ENCODE data around the gene NKD2. TPM values are rescaled to one million over a fixed set of nuclear protein-coding genes. Genes with fewer than 3 reads are reported as not detected.
"Not testable (repeated sequence)": the region's sequence is repeated elsewhere in the genome, so short reads cannot be mapped to it uniquely, and the experiment has no call there.

Gene NKD2
- total RNA-seq, 1 donor from 2014 or later: not detected

GRCh38 chr5:1019001-1019905 is 10.7 kb downstream of the NKD2 start:
- no peaks in the 10 kb centered on the region for H3K4me1 Mint-ChIP-seq (ENCODE audit: unreplicated experiment)
- peaks cover 19% of the 10 kb centered on the region for H3K27me3 Mint-ChIP-seq (ENCODE audit: unreplicated experiment)
- H3K4me3 Mint-ChIP-seq (ENCODE audit: unreplicated experiment): no peak overlapping the region
- H3K36me3 Mint-ChIP-seq (ENCODE audit: unreplicated experiment): no peaks in the 10 kb centered on the region
- DNase-seq (ENCODE audit: extremely low spot score, unreplicated experiment): no peak
- TF ChIP-seq CTCF (IDR thresholded peaks at IDR 0.05): no peak
- H3K9me3 Mint-ChIP-seq (ENCODE audit: unreplicated experiment): no peaks in the 10 kb centered on the region
- no peak overlapping the region for H3K27ac Mint-ChIP-seq (ENCODE audit: unreplicated experiment)

- H3K27ac Mint-ChIP-seq (ENCODE audit: unreplicated experiment): no peak overlapping the region
- TF ChIP-seq CTCF (IDR thresholded peaks at IDR 0.05): no peak
- H3K4me1 Mint-ChIP-seq (ENCODE audit: unreplicated experiment): no peaks in the 10 kb centered on the region
- peaks cover 19% of the 10 kb centered on the region for H3K27me3 Mint-ChIP-seq (ENCODE audit: unreplicated experiment)
- no peaks in the 10 kb centered on the region for H3K9me3 Mint-ChIP-seq (ENCODE audit: unreplicated experiment)
- no peak overlapping the region for H3K4me3 Mint-ChIP-seq (ENCODE audit: unreplicated experiment)
- no peak for DNase-seq (ENCODE audit: extremely low spot score, unreplicated experiment)
- no peaks in the 10 kb centered on the region for H3K36me3 Mint-ChIP-seq (ENCODE audit: unreplicated experiment)
Observed at GRCh38 chr5:1020452-1020961, 11.9 kb downstream of the NKD2 start.

GRCh38 chr5:1021136-1021968 is 12.8 kb downstream of the NKD2 start:
- no peaks in the 10 kb centered on the region for H3K4me1 Mint-ChIP-seq (ENCODE audit: unreplicated experiment)
- no peak for DNase-seq (ENCODE audit: extremely low spot score, unreplicated experiment)
- H3K27ac Mint-ChIP-seq (ENCODE audit: unreplicated experiment): no peak overlapping the region
- TF ChIP-seq CTCF (IDR thresholded peaks at IDR 0.05): no peak
- H3K27me3 Mint-ChIP-seq (ENCODE audit: unreplicated experiment): peaks cover 16% of the 10 kb centered on the region
- H3K9me3 Mint-ChIP-seq (ENCODE audit: unreplicated experiment): no peaks in the 10 kb centered on the region
- no peak overlapping the region for H3K4me3 Mint-ChIP-seq (ENCODE audit: unreplicated experiment)
- H3K36me3 Mint-ChIP-seq (ENCODE audit: unreplicated experiment): no peaks in the 10 kb centered on the region

- H3K4me3 Mint-ChIP-seq (ENCODE audit: unreplicated experiment); H3K4me1 Mint-ChIP-seq (ENCODE audit: unreplicated experiment); H3K9me3 Mint-ChIP-seq (ENCODE audit: unreplicated experiment); H3K27ac Mint-ChIP-seq (ENCODE audit: unreplicated experiment); H3K36me3 Mint-ChIP-seq (ENCODE audit: unreplicated experiment); DNase-seq (ENCODE audit: extremely low spot score, unreplicated experiment): not testable (repeated sequence)
- peaks cover 10% of the 10 kb centered on the region for H3K27me3 Mint-ChIP-seq (ENCODE audit: unreplicated experiment)
Observed at GRCh38 chr5:1021969-1022336, 13.4 kb downstream of the NKD2 start.

- DNase-seq (ENCODE audit: extremely low spot score, unreplicated experiment): no peak
- no peak overlapping the region for H3K4me3 Mint-ChIP-seq (ENCODE audit: unreplicated experiment)
- no peaks in the 10 kb centered on the region for H3K9me3 Mint-ChIP-seq (ENCODE audit: unreplicated experiment)
- no peak for TF ChIP-seq CTCF (IDR thresholded peaks at IDR 0.05)
- H3K27ac Mint-ChIP-seq (ENCODE audit: unreplicated experiment): no peak overlapping the region
- no peaks in the 10 kb centered on the region for H3K4me1 Mint-ChIP-seq (ENCODE audit: unreplicated experiment)
- H3K27me3 Mint-ChIP-seq (ENCODE audit: unreplicated experiment): peaks cover 12% of the 10 kb centered on the region
- H3K36me3 Mint-ChIP-seq (ENCODE audit: unreplicated experiment): no peaks in the 10 kb centered on the region
Observed at GRCh38 chr5:1026700-1027621, 18.4 kb downstream of the NKD2 start.

Data from osteocyte (in vitro differentiated cells).